K562 (cell line): ENCODE measurements around the gene ZNF146.
"Not testable (repeated sequence)": the region's sequence is repeated elsewhere in the genome, so short reads cannot be mapped to it uniquely, and the experiment has no call there.

Experiments
- C11orf30 ChIP-seq: fragments of 450-650 bp; IDR thresholded peaks from 2 replicates; pipeline ENCODE4 v1.6.1; 2016; ENCODE audit warnings: low read depth, mild to moderate bottlenecking
- CTCF ChIP-seq, 3 experiments: IDR thresholded peaks in 2 of 3; conservative IDR thresholded peaks in 1 of 3; 2 replicates each; pipeline ENCODE4 v1.5.1; 2011 to 2012; ENCODE audit warnings: low read length in 3 of 3, mild to moderate bottlenecking in 3 of 3, control low read depth in 2 of 3, improper control_type of control experiment in 1 of 3, inconsistent platforms in 1 of 3, low read depth in 1 of 3, mixed read lengths in 1 of 3, moderate library complexity in 1 of 3; ENCODE audit not compliant: insufficient read depth in 2 of 3
- DPF2 ChIP-seq: fragments of 450-650 bp; IDR thresholded peaks from 2 replicates; pipeline ENCODE4 v1.6.1; 2016
- EP300 ChIP-seq: IDR thresholded peaks from 2 replicates; pipeline ENCODE4 v1.6.1; 2012; ENCODE audit warnings: low read length, improper control_type of control experiment
- IRF9 ChIP-seq: fragments of 450-650 bp; IDR thresholded peaks from 2 replicates; pipeline ENCODE4 v1.6.1; 2016; ENCODE audit warnings: missing biosample characterization, missing genetic modification characterization
- JUND ChIP-seq, 2 experiments: IDR thresholded peaks; 2 replicates in 1 of 2; 3 replicates in 1 of 2; pipeline ENCODE4 v1.6.1; 2011; ENCODE audit warnings: borderline replicate concordance in 2 of 2, low read depth in 2 of 2, low read length in 2 of 2, improper control_type of control experiment in 1 of 2, missing biosample characterization in 1 of 2, missing genetic modification characterization in 1 of 2, missing genetic modification reagents in 1 of 2
- POLR2AphosphoS5 ChIP-seq: IDR thresholded peaks from 2 replicates; pipeline ENCODE4 v1.6.1; 2011; ENCODE audit warnings: mild to moderate bottlenecking, low read depth, low read length, moderate library complexity; ENCODE audit not compliant: control insufficient read depth, insufficient read depth
- ZNF780A ChIP-seq: fragments of 250-450 bp; sonication (Bioruptor Pico); IDR thresholded peaks from 2 replicates; pipeline ENCODE4 v1.5.0; 2021; ENCODE audit warnings: mild to moderate bottlenecking

DNA sequence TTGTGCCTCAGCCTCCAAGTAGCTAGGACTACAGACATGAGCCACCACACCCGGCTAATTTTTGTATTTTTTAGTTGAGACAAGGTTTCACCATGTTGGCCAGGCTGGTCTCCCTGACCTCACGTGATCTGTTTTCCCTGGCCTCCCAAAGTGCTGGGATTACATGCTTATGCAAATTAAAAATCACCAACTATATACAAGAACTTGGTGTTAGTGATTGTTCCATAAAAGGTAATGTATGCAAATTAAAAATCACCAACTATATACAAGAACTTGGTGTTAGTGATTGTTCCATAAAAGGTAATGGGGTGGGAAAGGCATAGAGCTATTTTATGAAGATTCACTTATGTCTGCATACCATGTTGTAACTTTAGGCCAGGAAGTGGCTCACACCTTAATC lies 35.8 kb upstream of the ZNF146 start:
- not testable (repeated sequence) for TF ChIP-seq EP300; CTCF (IDR thresholded peaks at IDR 0.05 in 2 of 3, conservative IDR thresholded peaks at IDR 0.05 in 1 of 3; ENCODE audit: insufficient read depth in 2 of 3, low read depth in 1 of 3, low read length in 3 of 3); DPF2; IRF9 (tag); JUND (IDR thresholded peaks at IDR 0.05; ENCODE audit: borderline replicate concordance, low read depth, low read length); JUND (tag; IDR thresholded peaks at IDR 0.05; ENCODE audit: borderline replicate concordance, low read depth, low read length); C11orf30; POLR2AphosphoS5; ZNF780A (CRISPR knock-in tag)
